HUDEP-2 (cell line): ENCODE results near the gene CACNA1B.
"Not testable (repeated sequence)": the region's sequence is repeated elsewhere in the genome, so short reads cannot be mapped to it uniquely, and the experiment has no call there.

Experiments used
- DNase-seq, 76 experiments: peaks; one replicate each; lab custom pipeline; 2025; ENCODE audit not compliant: unreplicated experiment in 76 of 76; lab: John Stamatoyannopoulos, UW

The CACNA1B gene

GRCh38 chr9:137865581-137866145, 11.9 kb upstream of the CACNA1B start:
- no peak for DNase-seq

- no peak for DNase-seq
Measured at GRCh38 chr9:137866226-137867141, 11.1 kb upstream of the CACNA1B start.

GRCh38 chr9:137870432-137870831, 7.2 kb upstream of the CACNA1B start:
- DNase-seq = no peak

- DNase-seq = no peak
Measured at GRCh38 chr9:137872296-137872695, 5.3 kb upstream of the CACNA1B start.

- DNase-seq = no peak
Measured at GRCh38 chr9:137873408-137873807, 4.2 kb upstream of the CACNA1B start.

- no peak for DNase-seq
Measured at GRCh38 chr9:137873858-137874362, 3.7 kb upstream of the CACNA1B start.

GRCh38 chr9:137875354-137875753, 2.2 kb upstream of the CACNA1B start:
- no peak for DNase-seq

- DNase-seq = no peak
Measured at GRCh38 chr9:137875846-137876245, 1.7 kb upstream of the CACNA1B start.

- no peak for DNase-seq
Measured at GRCh38 chr9:137876269-137876668, 1.3 kb upstream of the CACNA1B start.

GRCh38 chr9:137876781-137877386, 698 bp upstream of the CACNA1B start:
- no peak for DNase-seq

- peak in 10 of 76 experiments; percentile 3 to 31 (median 10) for DNase-seq
Measured at GRCh38 chr9:137878146-137878941, 762 bp downstream of the CACNA1B start.

- DNase-seq = no peak
Measured at GRCh38 chr9:137879052-137879451, 1.5 kb downstream of the CACNA1B start.

- DNase-seq = no peak
Measured at GRCh38 chr9:137879566-137880150, 2.1 kb downstream of the CACNA1B start.

- no peak for DNase-seq
Measured at GRCh38 chr9:137880160-137880975, 2.8 kb downstream of the CACNA1B start.

GRCh38 chr9:137880976-137881530, 3.5 kb downstream of the CACNA1B start:
- no peak for DNase-seq

GRCh38 chr9:137881591-137882505, 4.3 kb downstream of the CACNA1B start:
- no peak for DNase-seq

- no peak for DNase-seq
Measured at GRCh38 chr9:137882506-137882821, 4.9 kb downstream of the CACNA1B start.

GRCh38 chr9:137883977-137884376, 6.4 kb downstream of the CACNA1B start:
- DNase-seq = not testable (repeated sequence)
